Keratinocyte (primary cell): ENCODE measurements around the gene TCF15. TPM values are rescaled to one million over a fixed set of nuclear protein-coding genes. Genes with fewer than 3 reads are reported as not detected.

Experiments
- DNase-seq: peaks from one replicate; pipeline ENCODE4 v3.0.0-alpha.2; 2011; ENCODE audit warnings: low read depth, missing footprints, low spot score
- FAIRE-seq: peaks from 2 replicates; lab custom pipeline; 2011; peaks lifted over from hg19 to GRCh38; lab: Jason Lieb, UNC
- H2AFZ ChIP-seq: 2 replicates; pipeline ENCODE4 v1.6.0; 2012; ENCODE audit warnings: low read length, control low read depth, inconsistent platforms; ENCODE audit not compliant: control insufficient read depth
- H3K27ac ChIP-seq: 2 replicates; pipeline ENCODE4 v1.5.1; 2011; ENCODE audit warnings: low read length; ENCODE audit not compliant: control insufficient read depth, insufficient read depth
- H3K27me3 ChIP-seq: 3 replicates; pipeline ENCODE4 v1.6.0; 2011; ENCODE audit warnings: low read length; ENCODE audit not compliant: control insufficient read depth, insufficient read depth; ENCODE audit errors: extremely low read depth
- H3K36me3 ChIP-seq, 2 experiments: 2 replicates in 1 of 2; 3 replicates in 1 of 2; pipeline ENCODE4 v1.5.1; 2011; ENCODE audit warnings: low read length in 2 of 2, mild to moderate bottlenecking in 1 of 2; ENCODE audit not compliant: control insufficient read depth in 2 of 2, insufficient read depth in 2 of 2; ENCODE audit errors: extremely low read depth in 1 of 2
- H3K4me1 ChIP-seq: 3 replicates; pipeline ENCODE4 v1.5.1; 2011; ENCODE audit warnings: low read length; ENCODE audit not compliant: control insufficient read depth, insufficient read depth; ENCODE audit errors: extremely low read depth
- H3K4me2 ChIP-seq: 3 replicates; pipeline ENCODE4 v1.6.0; 2011; ENCODE audit warnings: low read depth, low read length; ENCODE audit not compliant: control insufficient read depth, insufficient read depth; ENCODE audit errors: extremely low read depth
- H3K4me3 ChIP-seq, 3 experiments: fragments of 200-600 bp in 1 of 3; sonication (generic) in 1 of 3; 2 replicates in 2 of 3; 3 replicates in 1 of 3; pipeline ENCODE4 v1.5.1; 2011 to 2016; ENCODE audit warnings: low read length in 3 of 3, mild to moderate bottlenecking in 3 of 3, control low read depth in 2 of 3, inconsistent platforms in 1 of 3, low read depth in 1 of 3, mixed read lengths in 1 of 3, mixed run types in 1 of 3, moderate library complexity in 1 of 3; ENCODE audit not compliant: control insufficient read depth in 2 of 3, insufficient read depth in 2 of 3; ENCODE audit errors: extremely low read depth in 1 of 3
- H3K79me2 ChIP-seq: 2 replicates; pipeline ENCODE4 v1.6.0; 2012; ENCODE audit warnings: low read length; ENCODE audit not compliant: control insufficient read depth, insufficient read depth
- H3K9ac ChIP-seq: 3 replicates; pipeline ENCODE4 v1.6.0; 2011; ENCODE audit warnings: low read length; ENCODE audit not compliant: control insufficient read depth, insufficient read depth; ENCODE audit errors: extremely low read depth
- H3K9me1 ChIP-seq: 3 replicates; pipeline ENCODE4 v1.6.0; 2011; ENCODE audit warnings: low read length; ENCODE audit not compliant: control insufficient read depth, insufficient read depth; ENCODE audit errors: extremely low read depth
- H3K9me3 ChIP-seq: 2 replicates; pipeline ENCODE4 v1.5.1; 2012; ENCODE audit warnings: low read depth, low read length; ENCODE audit not compliant: control insufficient read depth
- H4K20me1 ChIP-seq: 3 replicates; pipeline ENCODE4 v1.6.0; 2011; ENCODE audit warnings: low read length; ENCODE audit not compliant: control insufficient read depth, insufficient read depth; ENCODE audit errors: extremely low read depth
- CTCF ChIP-seq, 3 experiments: IDR thresholded peaks in 1 of 3; conservative IDR thresholded peaks in 1 of 3; optimal IDR thresholded peaks in 1 of 3; 2 replicates in 2 of 3; 3 replicates in 1 of 3; pipeline versions ENCODE3 to v1.5.1; 2011; ENCODE audit warnings: low read length in 3 of 3, mild to moderate bottlenecking in 3 of 3, moderate library complexity in 2 of 3, control low read depth in 1 of 3, inconsistent platforms in 1 of 3; ENCODE audit not compliant: insufficient read depth in 2 of 3; ENCODE audit errors: extremely low read depth in 1 of 3
- EZH2 ChIP-seq: IDR thresholded peaks from one replicate; pipeline ENCODE4 v1.6.1; 2012; ENCODE audit warnings: inconsistent platforms, mild to moderate bottlenecking, low read length, moderate library complexity
- dilution Hi-C: fragments of 300-500 bp; cut with MboI; formaldehyde crosslinking; loops from one replicate; pipeline ENCODE4 v1.7.0; 2020; ENCODE audit warnings: low sequenced_read_pairs; ENCODE audit not compliant: extremely low pct_ligation_motif_present
- polyA plus RNA-seq, 5 experiments: library from polyadenylated mRNA; depleted of rRNA in 3 of 5; stranded (reverse) in 3 of 5; stranded (forward) in 1 of 5; unstranded in 1 of 5; fragments of >200 nt; gene quantifications; 1 replicate in 1 of 5; 2 replicates in 3 of 5; 3 replicates in 1 of 5; pipeline versions ENCODE4 v1.2.1 to v1.2.3, GENCODE V29; 2011 to 2012; ENCODE audit warnings: missing spikeins in 2 of 5, low read depth in 1 of 5, low replicate concordance in 1 of 5

The TCF15 gene
- polyA plus RNA-seq, 1 donor (not counting 4 experiments of a cell fraction or from before 2014, with no cell fraction given), result not detected

DNA sequence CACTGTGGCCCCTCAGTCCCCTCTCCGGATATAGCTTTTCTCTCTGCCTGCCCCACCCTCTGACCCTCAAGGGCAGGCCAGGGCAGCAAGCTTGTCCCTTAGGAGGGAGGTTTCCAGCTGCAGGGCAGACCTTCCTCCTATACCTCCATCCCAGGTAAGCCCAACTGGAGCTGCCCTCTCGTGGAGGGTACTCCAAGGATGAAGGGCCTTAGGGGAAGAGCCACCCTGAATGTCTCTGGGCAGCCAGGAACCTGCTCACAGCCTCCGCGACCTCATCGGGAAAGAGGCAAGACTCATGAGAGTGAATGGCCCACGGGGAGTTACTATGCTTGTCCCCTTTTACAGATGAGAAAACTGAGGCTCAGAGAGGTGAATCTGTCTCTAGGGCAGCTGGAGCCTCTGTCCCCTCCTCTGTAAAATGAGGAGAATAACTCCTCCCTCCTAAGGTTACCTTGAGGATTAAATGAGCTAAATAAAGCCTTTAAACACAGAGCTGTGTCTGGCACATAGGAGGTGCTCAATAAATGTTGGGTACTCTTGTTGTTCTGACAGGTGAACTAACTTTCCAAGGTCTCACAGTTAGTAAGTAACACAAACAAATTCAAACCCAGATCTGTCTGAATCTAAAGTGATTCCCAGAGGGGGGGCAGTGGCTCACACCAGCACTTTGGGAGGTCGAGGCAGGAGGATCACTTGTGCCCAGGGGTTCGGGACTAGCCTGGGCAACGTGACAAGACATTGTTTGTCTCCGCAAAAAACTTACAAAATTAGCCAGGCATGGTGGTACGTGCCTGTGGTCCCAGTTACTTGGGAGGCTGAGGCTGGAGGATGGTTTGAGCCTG lies 30.8 kb upstream of the TCF15 start:
- FAIRE-seq, result no peak
- H3K36me3 ChIP-seq, result no peaks in the 10 kb centered on the region
- H3K4me1 ChIP-seq, result no peaks in the 10 kb centered on the region
- no peak overlapping the region for H3K27ac ChIP-seq
- H4K20me1 ChIP-seq, result no peaks in the 10 kb centered on the region
- TF ChIP-seq CTCF (optimal IDR thresholded peaks at IDR 0.05 in 1 of 3, IDR thresholded peaks at IDR 0.05 in 1 of 3, conservative IDR thresholded peaks at IDR 0.05 in 1 of 3; ENCODE audit: extremely low read depth in 1 of 3, insufficient read depth in 2 of 3, low read length in 3 of 3) (no peak), EZH2 (no peak)
- no peak for DNase-seq
- dilution Hi-C loops, result no loop called here
- H3K79me2 ChIP-seq, result no peaks in the 10 kb centered on the region
- no peak overlapping the region for H3K4me2 ChIP-seq
- peaks cover 23% of the 10 kb centered on the region for H3K27me3 ChIP-seq
- no peaks in the 10 kb centered on the region for H3K9me3 ChIP-seq
- H3K9ac ChIP-seq, result no peak overlapping the region
- no peak overlapping the region for H3K4me3 ChIP-seq
- no peak overlapping the region for H2AFZ ChIP-seq
- H3K9me1 ChIP-seq, result no peaks in the 10 kb centered on the region

- Histone ChIP-seq H3K4me3 (no peak overlapping the region), H3K9me1 (no peaks in the 10 kb centered on the region), H3K79me2 (no peaks in the 10 kb centered on the region), H3K27ac (no peak overlapping the region), H3K36me3 (no peaks in the 10 kb centered on the region), H2AFZ (no peak overlapping the region), H3K27me3 (peaks cover 41% of the 10 kb centered on the region), H3K4me1 (no peaks in the 10 kb centered on the region), H3K9ac (no peak overlapping the region), H3K4me2 (no peak overlapping the region), H4K20me1 (no peaks in the 10 kb centered on the region), H3K9me3 (no peaks in the 10 kb centered on the region)
- no peak for FAIRE-seq
- dilution Hi-C loops, result no loop called here
- no peak for TF ChIP-seq CTCF (optimal IDR thresholded peaks at IDR 0.05 in 1 of 3, IDR thresholded peaks at IDR 0.05 in 1 of 3, conservative IDR thresholded peaks at IDR 0.05 in 1 of 3; ENCODE audit: extremely low read depth in 1 of 3, insufficient read depth in 2 of 3, low read length in 3 of 3)
- TF ChIP-seq EZH2, result no peak
- DNase-seq, result no peak
Measured at GRCh38 chr20:638579-638978, 28.5 kb upstream of the TCF15 start.
